GM18951 (cell line): ENCODE data around the gene AURKB.

ENCODE experiments used
- POLR2A ChIP-seq: IDR thresholded peaks from 4 replicates; pipeline ENCODE4 v1.6.1; 2011; ENCODE audit warnings: mild to moderate bottlenecking; ENCODE audit not compliant: insufficient read length, insufficient read depth; ENCODE audit errors: extremely low read depth
- in situ Hi-C: fragments of 300-500 bp; cut with MboI; formaldehyde crosslinking; loops from one replicate; pipeline ENCODE4 v1.12.0; 2022; ENCODE audit warnings: low sequenced_read_pairs, mixed read lengths, inconsistent platforms; ENCODE audit not compliant: unreplicated experiment

The AURKB gene

GRCh38 chr17:8158267-8159031, 51.9 kb downstream of the AURKB start:
- in situ Hi-C loops, result no loop called here
- no peak for TF ChIP-seq POLR2A

- in situ Hi-C loops, result no loop called here
- peak; percentile 63 for TF ChIP-seq POLR2A
These were observed 54.0 kb downstream of the AURKB start for GRCh38 chr17:8156246-8156992.

- in situ Hi-C loops, result no loop called here
- no peak for TF ChIP-seq POLR2A
These were observed 54.5 kb downstream of the AURKB start for GRCh38 chr17:8155996-8156245.

- in situ Hi-C loops, result no loop called here
- no peak for TF ChIP-seq POLR2A
These were observed 55.0 kb downstream of the AURKB start for GRCh38 chr17:8155231-8155995.
